NCI-H510A treated with DMSO at 0.1 percent for 48 hours (cell line): ENCODE measurements around the gene GLUL.
A peak's percentile ranks its signal among the peaks of the same experiment; 100 is the strongest.

Experiments used
- DNase-seq: peaks from one replicate; lab custom pipeline; 2025; lab: John Stamatoyannopoulos, UW

Gene GLUL

DNA sequence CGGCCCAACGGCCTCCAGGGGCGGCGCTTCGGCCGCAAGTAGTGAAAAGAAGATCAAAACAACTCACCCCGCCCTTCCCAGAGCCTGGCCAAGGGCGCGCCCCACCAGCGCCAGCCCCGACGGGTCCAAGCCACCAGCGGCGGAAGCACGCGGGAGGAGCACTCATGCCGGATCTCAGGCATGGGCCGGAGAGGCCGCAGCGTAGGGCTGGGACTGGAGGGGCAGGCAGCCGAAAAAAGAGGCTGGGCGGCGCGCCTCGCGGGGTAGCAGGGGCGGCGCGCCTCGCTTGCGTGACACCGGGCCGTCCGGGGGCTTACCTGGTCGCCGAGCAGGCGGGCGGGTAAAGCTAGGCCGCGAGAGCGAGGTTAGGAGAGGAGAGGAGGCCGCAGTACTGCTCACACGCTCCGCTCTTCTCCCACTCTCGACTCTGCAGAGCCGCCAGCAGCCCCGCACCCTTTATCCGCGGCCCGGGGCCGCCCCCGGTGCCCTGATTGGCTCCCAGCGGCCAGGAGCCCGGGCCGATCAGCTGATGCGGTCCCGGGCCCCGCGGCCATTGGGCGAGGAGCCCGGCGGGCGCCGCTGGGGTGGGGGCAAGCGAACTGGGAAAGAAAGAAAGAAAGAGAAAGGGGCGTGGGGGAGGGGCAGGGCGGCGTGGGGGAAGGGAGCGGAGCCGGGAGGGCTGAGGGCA, at the start of gene GLUL:
GLUL (minus strand) TSS at position 429 of the 688 bp plus-strand sequence. CDS start 3,053 bp downstream, outside the sequence.
- DNase-seq = peak; percentile 91

DNA sequence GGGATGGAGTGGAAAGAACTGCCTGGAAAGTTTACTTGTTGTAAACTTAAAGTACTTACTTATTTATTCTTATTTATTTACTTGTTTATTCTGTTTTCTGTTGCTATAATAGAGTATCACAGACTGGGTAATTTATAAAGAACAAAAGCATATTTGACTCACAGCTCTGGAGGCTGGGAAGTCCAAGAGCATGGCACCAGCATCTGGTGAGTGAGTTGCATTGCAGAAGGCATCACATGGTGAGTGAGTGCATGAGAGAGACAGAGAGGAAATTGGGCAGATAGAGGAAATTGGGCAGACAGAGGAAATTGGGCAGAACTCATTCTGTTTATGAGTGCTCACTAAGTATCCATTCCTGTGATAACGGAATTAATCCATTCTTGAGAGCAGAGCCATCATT, 46.7 kb upstream of the GLUL start:
- no peak for DNase-seq

DNA sequence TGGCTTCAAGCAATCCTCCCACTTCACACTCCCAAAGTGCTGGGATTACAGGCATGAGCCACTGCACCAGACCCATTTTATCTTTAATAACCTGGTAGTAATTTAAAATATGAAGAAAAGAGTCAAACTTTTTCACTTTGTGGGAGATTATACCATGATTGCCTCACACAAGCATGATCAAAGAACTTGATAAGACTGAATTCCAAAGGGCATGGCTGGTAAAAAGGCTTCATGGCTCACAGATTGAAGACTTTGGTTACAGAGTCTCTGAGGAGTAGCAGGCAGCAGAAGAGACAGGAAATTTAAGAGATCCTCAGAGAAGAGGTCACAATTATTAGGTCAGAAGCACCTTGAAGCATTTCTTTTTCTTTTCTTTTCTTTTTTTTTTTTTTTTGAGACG, 42.0 kb upstream of the GLUL start:
- no peak for DNase-seq

DNA sequence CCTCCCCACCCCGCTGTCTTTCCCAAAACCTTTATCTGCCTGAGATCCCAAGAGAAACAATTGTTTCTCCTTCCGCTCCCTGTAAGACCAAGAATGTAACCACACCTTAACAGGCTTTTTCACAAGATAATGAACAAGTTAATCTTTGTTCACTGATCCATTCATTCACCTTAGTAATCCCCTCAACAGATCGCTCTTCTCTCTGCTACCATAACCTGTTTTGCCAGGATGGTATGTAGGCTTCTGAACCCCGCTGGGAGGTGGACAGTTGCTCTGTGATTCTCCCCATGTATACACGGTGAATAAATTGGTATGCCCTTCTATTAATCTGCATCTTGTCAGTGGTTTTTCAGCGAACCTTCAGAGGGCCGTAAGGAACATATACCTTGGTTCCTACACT, 39.7 kb upstream of the GLUL start:
- no peak for DNase-seq

DNA sequence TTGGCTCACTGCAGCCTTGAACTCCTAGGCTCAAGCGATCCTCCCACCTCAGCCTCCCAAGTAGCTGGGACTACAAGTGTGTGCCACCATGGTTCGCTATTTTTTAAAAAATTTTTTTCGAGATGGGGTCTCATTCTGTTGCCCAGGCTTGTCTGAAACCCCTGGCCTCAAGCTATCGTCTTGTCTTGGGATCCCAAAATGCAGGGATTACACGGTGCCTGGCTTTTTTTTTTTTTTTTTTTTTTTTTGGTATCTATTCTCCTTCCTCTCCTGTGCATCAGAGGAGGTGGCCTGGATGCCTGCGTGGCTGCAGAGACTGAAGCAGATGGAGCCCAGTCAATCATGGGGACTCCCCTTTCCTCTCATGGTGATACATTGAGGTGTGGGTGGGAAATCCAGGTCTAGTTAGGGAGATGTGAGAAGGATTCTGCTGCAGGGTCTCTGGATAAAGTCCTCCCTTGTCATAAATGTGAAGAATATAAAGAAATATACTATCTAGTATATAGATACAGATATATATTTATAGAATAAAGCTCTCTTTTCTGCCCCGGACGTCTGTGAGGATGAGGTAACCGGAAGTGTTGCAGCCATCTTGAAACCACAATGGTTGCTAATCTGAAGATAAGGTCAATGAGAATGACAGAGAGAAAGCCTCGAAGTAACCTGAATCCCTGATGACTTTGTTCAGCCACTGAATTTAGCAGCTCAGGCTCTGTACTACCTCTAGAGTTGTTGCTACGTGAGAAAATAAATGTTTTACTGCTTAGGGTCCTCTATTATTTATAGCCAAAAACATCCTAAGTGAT, 38.9 kb upstream of the GLUL start:
- no peak for DNase-seq

DNA sequence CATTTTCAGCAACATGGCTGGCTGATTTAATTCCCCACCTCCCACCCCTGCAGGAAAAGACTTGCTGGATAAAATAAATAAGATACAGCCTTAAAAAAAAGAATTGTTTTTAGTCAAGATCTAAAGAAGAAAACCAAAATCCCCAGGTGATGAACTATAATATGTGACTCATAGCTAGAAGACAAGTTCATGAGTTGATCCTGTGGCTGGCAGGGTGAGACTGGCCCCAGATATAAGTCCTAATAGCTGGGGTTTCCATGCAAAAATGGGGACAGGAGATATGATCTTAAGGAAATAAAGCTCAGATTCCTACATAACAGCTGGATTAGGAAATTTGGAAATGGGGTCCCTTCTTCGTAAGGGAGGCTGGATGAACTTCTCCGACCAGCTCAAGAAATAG, 36.5 kb upstream of the GLUL start:
- no peak for DNase-seq

DNA sequence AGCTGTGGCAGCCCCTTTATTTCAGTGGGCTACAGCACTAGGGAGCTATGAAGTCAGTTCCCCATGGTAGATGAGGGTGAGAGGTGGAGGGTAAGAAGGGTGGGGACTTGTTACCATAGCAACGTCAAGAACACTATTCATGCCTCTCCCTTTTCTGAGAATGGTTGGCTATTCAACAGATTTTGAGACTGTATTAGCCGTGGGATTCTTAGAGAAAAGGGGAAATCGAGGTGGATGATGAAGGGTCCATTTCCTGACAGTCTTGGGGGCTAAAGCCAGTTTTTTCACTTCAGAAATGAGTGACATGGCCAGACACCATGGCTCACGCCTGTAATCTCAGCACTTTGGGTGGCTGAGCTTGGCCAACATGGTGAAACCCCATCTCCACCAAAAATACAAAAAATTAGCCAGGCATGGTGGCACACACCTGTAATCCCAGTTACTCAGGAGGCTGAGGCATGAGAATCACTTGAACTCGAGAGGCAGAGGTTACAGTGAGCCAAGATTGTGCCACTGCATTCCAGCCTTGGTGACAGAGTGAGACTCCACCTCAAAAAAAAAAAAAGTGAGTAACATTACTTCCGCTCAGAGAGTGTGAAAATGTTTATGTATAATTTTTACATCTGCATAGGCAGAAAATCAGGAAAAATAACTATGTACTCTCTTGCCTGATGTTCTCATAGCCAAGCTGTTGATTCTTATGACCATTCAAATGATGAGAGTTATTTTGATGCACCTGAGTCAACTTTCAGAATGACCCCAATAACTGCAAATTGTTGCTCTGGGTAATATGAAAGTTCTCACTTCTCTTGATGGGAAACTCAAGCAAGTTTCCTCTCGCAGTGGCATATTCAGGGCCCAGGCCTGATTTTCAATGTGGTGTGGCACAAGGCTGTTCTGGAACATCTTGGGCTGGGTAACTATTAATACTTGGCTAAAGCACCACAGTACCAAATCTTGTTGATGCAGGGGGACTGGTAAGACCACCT, 35.1 kb upstream of the GLUL start:
- no peak for DNase-seq

DNA sequence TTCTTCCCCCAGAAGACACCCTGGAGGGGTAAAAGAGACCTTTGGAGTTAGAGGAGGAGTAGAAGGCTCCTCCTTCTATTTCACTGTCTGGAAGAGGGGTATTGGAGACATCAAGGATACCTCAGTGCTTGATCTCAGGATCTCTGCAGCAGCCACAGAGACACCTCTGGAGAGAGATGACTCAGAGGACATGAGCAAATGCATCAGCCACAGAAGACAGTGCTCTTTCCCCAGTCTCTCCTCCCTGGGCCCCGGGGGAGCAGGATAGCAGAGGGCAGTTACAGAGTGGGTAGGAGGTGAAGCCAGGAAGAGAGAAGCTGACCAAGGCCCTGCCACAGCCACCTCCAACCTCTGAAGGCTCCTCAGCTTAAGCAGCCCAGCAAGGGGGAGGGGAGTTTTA, 24.2 kb upstream of the GLUL start:
- no peak for DNase-seq

DNA sequence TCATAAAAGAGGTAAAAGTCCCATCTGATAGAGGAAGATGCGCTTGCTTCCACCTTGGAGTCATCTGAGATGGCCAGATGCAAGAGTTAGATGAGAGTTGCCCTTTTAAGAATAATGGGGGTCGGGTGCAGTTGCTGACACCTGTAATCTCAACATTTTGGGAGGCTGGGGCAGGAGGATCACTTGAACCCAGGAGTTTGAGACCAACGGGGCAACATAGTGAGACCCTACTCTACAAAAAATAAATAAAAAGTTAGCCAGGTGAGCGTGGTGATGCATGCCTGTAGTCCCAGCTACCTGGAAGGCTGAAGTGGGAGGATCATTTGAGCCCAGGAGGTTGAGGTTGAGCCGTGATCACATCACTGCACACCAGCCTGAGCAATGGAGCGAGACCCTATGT, 22.4 kb upstream of the GLUL start:
- DNase-seq = no peak

DNA sequence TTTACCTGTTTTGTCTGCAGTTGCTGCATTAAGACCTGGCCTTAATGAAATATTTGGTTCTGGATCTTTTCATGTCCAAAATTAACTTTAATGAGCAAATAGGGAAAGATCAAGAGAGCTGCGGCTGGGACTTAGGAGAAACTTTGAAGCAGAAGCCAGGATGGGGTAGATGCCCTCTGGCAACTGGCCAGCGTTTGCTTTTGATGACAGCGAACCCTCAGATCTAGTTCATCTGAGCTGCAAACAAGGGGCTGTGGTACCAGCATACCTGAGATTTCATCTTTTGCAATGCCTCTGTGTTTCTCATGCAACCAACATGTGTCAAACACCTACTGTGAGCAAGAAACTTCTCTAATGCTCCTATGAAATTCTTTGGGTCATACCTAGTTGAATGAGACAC, 21.9 kb upstream of the GLUL start:
- no peak for DNase-seq

DNA sequence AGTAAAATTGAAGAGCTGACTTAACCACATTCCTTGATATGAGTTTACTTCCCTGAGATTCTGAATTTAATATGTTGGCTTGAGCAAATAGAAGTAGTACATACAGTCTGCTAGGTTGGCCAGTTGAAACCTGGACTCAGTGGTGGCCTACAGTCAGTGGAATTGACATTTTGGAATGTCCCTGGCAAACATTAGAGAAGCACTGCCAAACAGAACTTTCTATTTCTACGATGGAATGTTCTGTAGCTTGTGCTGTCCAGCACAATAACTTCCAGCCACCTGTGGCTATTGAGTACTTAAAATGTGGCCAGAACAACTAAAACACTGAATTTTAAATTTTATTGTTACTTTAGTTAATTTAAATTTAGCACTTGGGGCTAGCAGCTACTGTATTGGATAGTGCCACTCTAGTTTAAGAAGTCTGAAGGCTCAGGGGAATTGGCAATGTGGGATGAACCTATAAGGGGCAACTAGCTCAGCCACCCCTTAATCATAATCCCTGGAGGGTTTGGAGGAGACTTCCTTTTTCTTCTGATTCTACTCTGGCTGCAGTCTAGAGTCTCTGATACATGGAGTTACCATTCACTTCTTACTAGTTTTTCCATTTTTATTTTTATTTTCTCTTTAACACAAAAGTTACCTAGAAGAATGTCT, 19.2 kb upstream of the GLUL start:
- no peak for DNase-seq

DNA sequence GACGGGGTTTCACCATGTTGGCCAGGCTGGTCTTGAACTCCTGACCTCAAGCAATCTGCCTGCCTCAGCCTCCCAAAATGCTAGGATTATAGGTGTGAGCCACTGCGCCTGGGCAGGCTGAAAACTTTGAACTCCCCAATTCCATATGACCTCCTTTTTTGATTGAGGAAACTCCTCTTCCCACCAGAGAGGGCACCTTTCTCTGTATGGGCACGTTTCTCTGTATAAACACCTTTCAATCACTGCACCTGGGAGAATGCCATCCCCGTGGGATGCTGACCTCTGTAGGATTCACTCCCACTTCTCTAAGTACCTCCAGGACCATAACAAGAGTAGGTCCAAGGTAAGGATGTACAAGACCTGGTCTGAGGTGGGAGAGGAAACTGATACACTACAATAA, 18.5 kb upstream of the GLUL start:
- no peak for DNase-seq

DNA sequence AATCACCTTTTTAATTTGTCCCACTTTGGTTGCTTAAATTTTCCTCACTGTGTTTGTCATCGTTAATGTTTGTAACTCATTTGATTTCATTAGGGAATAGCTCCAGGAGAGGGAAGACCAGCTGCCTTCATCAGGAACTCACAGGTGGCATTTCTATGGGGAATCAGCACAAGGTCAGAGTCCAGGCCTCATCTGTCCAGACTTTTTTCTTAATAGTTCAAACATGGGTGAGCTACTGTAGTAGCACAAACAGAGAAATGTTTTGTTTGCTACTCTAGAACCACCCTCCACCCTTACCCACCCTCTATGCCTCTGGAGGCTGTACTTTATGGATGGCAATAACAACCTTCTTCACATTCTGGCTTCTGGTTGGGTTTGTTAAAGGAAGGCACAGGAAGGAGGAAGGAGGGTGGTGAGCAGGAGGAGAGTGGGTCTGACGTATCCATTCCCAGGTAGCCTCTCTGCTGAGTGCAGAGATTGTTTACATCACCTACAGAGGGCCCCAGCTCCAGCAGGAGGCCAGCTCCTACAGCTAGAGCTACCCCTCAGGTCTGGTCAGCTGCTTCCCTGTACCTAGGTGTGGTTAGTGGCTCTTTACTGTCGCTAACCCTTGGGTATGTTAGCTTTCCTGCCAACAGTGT, 17.0 kb upstream of the GLUL start:
- no peak for DNase-seq

DNA sequence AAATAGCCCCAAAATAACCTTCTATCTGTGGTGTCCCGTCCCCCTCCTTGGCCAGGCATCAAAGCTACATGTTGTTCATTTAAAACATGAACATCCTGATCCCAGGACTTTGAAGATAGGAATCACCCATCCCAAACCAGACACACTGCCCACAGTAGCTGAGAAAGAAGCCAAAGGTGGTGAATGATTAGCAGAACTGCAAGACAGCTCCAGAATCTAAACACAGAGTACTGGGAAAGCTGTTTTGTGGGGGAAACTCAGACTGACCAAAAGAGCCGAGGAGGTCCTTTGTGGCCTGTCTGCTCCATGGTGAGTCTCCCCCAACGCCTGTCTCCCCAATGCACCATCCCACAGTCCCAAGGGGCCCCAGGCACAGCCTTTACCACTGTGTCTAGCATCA, 16.1 kb upstream of the GLUL start:
- no peak for DNase-seq

DNA sequence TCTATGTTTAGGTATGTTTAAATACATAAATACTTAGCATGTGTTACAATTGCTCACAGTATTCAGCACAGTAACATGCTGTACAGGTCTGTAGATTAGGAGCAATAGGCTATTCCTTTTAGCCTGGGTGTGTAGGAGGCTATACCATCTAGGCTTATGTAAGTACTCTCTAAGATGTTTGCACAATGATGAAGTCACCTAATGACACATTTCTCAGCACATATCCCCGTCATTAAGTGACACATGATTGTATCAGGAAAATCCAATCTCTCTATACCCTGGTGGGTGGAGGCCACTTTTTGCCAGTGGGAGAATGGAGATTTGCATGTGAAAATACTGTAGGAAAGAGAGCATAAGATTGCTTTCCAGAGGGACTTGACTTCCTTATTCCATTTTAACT, 14.4 kb upstream of the GLUL start:
- DNase-seq = no peak

DNA sequence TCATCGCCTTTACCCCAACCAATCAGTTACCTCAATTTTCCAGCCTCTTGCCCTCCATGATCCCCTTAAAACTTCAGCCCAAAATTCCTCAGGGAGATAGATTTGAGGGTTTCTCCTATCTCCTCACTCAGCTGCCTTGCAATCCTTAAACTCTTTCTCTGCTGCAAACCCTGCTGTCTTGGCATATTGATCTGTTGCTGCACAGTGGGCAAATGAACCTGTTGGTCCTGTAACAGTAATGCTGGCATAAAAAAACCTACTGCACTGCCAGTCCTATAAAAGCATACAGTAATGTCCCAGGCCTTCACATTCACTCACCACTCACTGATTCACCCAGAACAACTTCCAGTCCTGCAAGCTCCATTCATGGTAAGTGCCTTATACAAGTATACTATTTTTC, 14.0 kb upstream of the GLUL start:
- DNase-seq = no peak

DNA sequence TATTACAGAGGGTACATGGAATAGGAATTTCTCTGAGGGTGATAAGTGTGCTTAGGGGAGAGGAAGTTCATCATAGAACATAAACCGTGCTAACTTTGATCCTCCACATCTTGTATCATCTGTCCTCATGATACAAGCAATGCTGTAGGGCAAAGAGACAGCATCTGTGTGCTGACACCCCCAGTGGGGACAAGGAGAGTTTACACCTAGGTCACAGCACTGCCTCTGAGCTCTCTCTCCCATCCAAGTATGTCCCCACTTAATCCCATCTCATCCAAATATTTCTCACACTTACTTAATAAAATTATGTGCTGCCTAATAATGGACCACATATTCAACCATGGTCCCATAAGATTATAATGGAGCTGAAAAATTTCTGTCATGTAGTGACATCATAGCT, 13.2 kb upstream of the GLUL start:
- DNase-seq = no peak

DNA sequence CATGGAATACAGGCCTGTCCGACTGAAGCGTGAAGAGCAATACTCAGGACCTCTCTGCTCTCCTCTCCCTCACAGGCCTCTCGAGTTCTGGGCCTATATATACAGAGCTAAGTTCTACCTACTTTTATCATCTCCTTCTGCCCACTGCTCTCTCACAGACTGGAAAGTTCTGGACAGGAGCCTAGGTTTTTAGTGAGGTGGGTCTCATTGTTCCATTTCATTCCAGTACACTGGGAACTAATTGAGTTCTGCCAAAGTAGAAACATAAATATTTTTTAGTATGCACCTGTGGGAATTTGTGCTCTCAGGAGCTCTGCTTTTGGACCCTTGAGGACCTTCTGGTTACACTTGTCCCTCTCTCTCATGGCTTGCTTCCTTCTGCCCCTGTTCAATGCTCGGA, 9.0 kb upstream of the GLUL start, which contains the start of gene TEDDM1:
TEDDM1 (minus strand) TSS at position 101 of the 400 bp plus-strand sequence. CDS start 182 bp downstream, outside the sequence.
- DNase-seq = no peak

DNA sequence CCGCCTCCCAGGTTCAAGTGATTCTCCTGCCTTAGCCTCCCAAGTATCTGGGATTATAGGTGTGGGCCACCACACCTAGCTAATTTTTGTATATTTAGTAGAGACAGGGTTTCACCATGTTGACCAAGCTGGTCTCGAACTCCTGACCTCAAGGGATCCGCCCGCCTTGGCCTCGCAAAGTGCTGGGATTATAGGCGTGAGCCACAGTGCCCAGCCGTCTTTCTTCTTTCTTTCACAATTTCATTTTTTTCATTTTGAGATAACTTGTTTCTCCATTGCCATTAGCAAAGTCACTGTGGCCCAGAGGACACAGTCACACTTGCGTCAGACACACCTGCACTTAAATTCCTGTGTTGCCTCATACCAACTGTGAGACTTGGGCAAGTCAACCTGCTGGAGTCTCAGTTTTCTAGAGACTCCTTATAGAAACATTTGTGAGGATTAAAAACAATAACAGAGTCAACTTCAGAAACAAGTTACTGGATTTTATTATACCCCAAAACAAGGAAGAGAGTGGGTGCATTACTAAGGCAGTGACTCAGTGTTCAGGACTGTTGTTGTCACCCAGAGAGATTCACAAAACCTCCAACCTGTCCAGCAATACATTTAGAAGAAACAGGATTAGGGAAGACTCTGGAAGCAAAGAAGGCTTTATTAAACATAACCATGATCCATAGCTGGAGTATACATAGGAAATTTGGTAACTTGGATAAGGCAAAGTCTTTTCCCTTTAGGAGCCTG, 6.2 kb upstream of the GLUL start:
- no peak for DNase-seq

DNA sequence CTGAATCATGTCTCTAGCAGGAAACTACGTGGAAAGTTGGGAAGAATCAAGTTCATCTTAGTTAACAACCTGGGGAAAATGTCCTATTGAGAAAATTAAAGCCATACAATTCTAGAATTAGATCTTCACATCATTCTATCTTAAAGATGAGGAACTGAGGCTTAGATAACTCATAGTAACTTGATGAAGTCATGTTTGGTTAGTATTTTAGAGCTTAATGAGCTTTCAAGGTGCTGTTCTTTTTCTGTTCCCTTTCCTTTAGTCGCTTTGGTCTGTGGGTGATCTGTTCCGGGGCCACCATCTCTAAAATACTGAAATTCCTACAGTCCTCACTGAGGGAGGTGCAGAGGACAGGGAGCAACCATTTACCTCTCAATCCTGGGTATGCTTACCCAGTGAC, 4.3 kb upstream of the GLUL start:
- DNase-seq = no peak
